ENCODE results near the gene PSMB4.

DNA sequence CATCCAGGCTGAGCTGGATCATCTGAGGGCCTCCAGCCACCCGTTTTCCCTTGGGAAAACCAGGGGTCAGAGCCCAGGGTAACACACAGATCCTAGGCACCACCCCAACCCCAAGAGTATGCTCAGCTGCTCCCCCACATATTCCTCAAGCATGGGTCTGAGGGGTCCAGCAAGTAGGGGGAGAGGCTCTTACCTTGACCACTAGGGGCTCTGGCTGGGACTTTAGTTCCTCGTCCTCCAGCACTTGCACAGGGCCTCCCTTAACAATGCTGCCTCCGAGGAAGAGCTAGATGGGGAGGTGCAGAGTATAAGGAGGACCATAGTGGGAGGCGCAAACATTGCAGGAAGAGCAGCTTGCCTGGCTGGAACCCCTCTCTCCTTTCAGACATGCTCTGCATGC lies 34.4 kb upstream of the PSMB4 start:
- TF ChIP-seq, protein P1, sequence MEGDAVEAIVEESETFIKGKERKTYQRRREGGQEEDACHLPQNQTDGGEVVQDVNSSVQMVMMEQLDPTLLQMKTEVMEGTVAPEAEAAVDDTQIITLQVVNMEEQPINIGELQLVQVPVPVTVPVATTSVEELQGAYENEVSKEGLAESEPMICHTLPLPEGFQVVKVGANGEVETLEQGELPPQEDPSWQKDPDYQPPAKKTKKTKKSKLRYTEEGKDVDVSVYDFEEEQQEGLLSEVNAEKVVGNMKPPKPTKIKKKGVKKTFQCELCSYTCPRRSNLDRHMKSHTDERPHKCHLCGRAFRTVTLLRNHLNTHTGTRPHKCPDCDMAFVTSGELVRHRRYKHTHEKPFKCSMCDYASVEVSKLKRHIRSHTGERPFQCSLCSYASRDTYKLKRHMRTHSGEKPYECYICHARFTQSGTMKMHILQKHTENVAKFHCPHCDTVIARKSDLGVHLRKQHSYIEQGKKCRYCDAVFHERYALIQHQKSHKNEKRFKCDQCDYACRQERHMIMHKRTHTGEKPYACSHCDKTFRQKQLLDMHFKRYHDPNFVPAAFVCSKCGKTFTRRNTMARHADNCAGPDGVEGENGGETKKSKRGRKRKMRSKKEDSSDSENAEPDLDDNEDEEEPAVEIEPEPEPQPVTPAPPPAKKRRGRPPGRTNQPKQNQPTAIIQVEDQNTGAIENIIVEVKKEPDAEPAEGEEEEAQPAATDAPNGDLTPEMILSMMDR (conservative IDR thresholded peaks at IDR 0.05 in 1 of 2, IDR thresholded peaks at IDR 0.05 in 1 of 2; ENCODE audit: low read depth in 1 of 2, low read length in 2 of 2): no peak
- no peak for TF ChIP-seq EZH2 (IDR thresholded peaks at IDR 0.05; ENCODE audit: low read length, missing control alignments)

Measured in fibroblast of lung (primary cell).